ENCODE data around the gene HOXB13.

HOXB13 gene

DNA sequence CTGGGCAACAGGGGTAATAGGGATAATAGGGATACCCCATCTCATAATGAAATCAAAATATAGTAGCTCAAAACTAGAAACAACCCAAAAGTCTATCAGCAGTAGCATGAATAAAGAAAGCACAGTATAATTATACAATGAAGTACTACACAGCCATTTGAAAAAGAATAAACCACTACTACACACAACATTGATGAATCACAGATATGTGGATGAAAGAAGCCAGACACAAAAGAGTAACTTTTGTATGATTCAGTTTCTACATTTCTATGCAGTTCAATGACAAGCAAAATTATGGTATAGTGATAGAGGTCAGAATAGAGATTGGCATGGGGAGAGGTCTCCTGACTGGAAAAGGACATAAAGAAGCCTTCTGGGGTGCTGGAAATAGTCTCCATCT is 2.8 kb upstream of the HOXB13 start:
- H3K4me3 ChIP-seq (ENCODE audit: low read depth, low read length): no peak overlapping the region
- TF ChIP-seq, protein P1, sequence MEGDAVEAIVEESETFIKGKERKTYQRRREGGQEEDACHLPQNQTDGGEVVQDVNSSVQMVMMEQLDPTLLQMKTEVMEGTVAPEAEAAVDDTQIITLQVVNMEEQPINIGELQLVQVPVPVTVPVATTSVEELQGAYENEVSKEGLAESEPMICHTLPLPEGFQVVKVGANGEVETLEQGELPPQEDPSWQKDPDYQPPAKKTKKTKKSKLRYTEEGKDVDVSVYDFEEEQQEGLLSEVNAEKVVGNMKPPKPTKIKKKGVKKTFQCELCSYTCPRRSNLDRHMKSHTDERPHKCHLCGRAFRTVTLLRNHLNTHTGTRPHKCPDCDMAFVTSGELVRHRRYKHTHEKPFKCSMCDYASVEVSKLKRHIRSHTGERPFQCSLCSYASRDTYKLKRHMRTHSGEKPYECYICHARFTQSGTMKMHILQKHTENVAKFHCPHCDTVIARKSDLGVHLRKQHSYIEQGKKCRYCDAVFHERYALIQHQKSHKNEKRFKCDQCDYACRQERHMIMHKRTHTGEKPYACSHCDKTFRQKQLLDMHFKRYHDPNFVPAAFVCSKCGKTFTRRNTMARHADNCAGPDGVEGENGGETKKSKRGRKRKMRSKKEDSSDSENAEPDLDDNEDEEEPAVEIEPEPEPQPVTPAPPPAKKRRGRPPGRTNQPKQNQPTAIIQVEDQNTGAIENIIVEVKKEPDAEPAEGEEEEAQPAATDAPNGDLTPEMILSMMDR (conservative IDR thresholded peaks at IDR 0.05; ENCODE audit: low read depth, low read length): no peak
- DNase-seq (ENCODE audit: low read depth): no peak

GRCh38 chr17:48730240-48730550 is 1.6 kb upstream of the HOXB13 start:
- TF ChIP-seq, protein P1 (conservative IDR thresholded peaks at IDR 0.05; ENCODE audit: low read depth, low read length): no peak
- DNase-seq (ENCODE audit: low read depth): no peak
- H3K4me3 ChIP-seq (ENCODE audit: low read depth, low read length): no peak overlapping the region

DNA sequence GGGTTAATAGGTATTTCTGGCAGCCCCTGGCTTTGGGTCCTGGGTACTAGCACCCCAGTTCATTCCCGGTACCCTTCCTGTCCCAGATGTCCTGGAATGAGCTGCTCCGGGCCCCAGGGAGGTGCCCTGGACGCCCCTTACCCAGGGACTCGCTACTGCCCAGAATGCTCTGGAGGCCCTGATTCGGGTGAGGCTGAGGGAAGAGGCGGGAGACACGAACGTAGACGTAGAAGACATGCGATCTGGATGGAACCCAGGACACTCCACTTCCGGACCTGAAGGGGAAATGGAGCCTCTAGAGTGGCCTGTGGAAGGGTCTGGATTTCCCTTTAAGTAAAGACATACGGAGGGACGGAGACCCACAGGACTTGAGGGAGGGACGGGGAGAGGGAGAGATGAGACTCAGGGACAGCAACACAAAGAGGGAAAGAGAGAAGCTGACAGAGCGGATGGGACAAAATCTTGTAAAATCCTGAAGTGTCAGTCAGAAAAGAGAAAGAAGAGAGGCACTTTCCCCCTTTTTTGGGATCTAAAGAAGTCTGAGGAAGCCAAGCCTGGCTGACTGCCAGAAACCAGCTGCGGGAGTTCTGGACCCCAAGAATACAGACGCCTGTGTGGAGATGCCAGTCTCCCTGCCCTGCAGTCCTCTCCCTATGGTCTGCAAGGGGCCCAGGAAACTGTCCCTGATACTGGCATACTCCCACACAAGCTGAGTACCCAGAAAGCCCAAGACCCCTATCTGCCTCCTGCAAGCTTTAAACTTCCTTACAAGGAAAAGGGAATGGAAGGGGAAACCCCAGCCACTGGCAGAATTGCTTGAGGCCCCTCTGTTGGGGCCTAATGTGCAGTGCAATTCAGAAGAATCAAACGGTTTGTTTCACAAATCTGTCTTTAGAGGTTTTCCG is 1.0 kb upstream of the HOXB13 start:
- TF ChIP-seq, protein P1 (conservative IDR thresholded peaks at IDR 0.05; ENCODE audit: low read depth, low read length): no peak
- no peak overlapping the region for H3K4me3 ChIP-seq (ENCODE audit: low read depth, low read length)
- no peak for DNase-seq (ENCODE audit: low read depth)

GRCh38 chr17:48727415-48728175 is 955 bp downstream of the HOXB13 start:
- DNase-seq (ENCODE audit: low read depth): no peak
- H3K4me3 ChIP-seq (ENCODE audit: low read depth, low read length): no peak overlapping the region
- TF ChIP-seq, protein P1 (conservative IDR thresholded peaks at IDR 0.05; ENCODE audit: low read depth, low read length): no peak

GRCh38 chr17:48726916-48727286 is 1.6 kb downstream of the HOXB13 start:
- H3K4me3 ChIP-seq (ENCODE audit: low read depth, low read length): no peak overlapping the region
- DNase-seq (ENCODE audit: low read depth): no peak
- TF ChIP-seq, protein P1 (conservative IDR thresholded peaks at IDR 0.05; ENCODE audit: low read depth, low read length): no peak

GRCh38 chr17:48726114-48726915 is 2.2 kb downstream of the HOXB13 start:
- no peak overlapping the region for H3K4me3 ChIP-seq (ENCODE audit: low read depth, low read length)
- no peak for DNase-seq (ENCODE audit: low read depth)
- TF ChIP-seq, protein P1 (conservative IDR thresholded peaks at IDR 0.05; ENCODE audit: low read depth, low read length): no peak

Measured in choroid plexus epithelial cell (primary cell).